Upper lobe of left lung (tissue), 4 donors: Measurements from ENCODE around the gene CA10.

Experiments used
- POLR2AphosphoS5 ChIP-seq, 2 donors: sonication (generic); formaldehyde crosslinking; IDR thresholded peaks; one replicate each; pipeline ENCODE4 v1.5.1; 2017; ENCODE audit warnings: antibody characterized with exemption in 2 of 2
- TF ChIP-seq, protein P1 (sequence below), 6 experiments: fragments of 450-650 bp in 4 of 6; fragments of 200-600 bp in 2 of 6; sonication (generic) in 2 of 6; IDR thresholded peaks; one replicate each; pipeline ENCODE4 v1.5.1; 2016 to 2019; ENCODE audit warnings: antibody characterized with exemption in 6 of 6

GRCh38 chr17:51933647-51934046 is 224.9 kb downstream of the CA10 start:
- TF ChIP-seq POLR2AphosphoS5 (IDR thresholded peaks at IDR 0.05) = no peak
- TF ChIP-seq, protein P1, sequence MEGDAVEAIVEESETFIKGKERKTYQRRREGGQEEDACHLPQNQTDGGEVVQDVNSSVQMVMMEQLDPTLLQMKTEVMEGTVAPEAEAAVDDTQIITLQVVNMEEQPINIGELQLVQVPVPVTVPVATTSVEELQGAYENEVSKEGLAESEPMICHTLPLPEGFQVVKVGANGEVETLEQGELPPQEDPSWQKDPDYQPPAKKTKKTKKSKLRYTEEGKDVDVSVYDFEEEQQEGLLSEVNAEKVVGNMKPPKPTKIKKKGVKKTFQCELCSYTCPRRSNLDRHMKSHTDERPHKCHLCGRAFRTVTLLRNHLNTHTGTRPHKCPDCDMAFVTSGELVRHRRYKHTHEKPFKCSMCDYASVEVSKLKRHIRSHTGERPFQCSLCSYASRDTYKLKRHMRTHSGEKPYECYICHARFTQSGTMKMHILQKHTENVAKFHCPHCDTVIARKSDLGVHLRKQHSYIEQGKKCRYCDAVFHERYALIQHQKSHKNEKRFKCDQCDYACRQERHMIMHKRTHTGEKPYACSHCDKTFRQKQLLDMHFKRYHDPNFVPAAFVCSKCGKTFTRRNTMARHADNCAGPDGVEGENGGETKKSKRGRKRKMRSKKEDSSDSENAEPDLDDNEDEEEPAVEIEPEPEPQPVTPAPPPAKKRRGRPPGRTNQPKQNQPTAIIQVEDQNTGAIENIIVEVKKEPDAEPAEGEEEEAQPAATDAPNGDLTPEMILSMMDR (IDR thresholded peaks at IDR 0.05) = no peak
